DMS153 treated with DMSO at 0.1 percent for 48 hours (cell line): ENCODE data around the gene UBAP2.

Source experiments
- DNase-seq: peaks from one replicate; lab custom pipeline; 2025; ENCODE audit not compliant: unreplicated experiment; lab: John Stamatoyannopoulos, UW

Gene UBAP2

DNA sequence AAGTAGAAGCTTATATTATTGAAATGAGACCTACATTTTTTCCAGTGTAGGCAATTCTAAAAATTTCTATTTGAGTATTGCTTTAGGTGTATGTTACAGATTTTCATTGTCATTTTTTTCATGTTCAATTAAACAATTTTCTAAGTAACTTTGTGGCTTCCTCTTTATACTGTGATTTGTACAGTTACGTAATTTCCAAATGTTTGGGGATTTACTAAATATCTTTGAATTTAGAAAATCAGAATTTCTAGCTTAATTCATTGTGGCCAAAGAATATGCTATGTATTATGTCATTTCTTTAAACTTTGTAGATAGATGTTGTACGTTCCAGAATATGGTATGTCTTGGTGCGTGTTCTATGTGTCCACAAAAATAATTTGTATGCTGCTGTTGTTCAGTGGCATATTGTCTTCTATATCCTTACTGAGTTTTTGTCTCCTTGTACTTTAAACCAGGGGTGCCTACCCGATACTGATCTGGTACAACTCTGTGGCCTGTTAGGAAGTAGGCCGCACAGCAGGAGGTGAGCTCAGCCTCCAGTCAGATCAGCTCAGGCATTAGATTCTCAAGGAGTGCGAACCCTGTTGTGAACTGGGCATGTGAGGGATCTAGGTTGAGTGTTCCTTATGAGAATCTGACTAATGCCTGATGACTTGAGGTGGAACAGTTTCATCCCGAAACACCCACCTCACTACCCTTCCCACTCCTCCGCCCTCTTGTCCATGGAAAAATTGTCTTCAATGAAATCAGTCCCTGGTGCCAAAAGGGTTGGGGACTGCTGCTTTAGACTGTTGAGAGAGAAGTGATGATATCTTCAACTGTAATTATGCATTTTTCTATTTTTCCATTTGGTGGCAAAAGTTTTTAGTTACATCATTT, 168.2 kb downstream of the UBAP2 start:
- DNase-seq, result no peak

DNA sequence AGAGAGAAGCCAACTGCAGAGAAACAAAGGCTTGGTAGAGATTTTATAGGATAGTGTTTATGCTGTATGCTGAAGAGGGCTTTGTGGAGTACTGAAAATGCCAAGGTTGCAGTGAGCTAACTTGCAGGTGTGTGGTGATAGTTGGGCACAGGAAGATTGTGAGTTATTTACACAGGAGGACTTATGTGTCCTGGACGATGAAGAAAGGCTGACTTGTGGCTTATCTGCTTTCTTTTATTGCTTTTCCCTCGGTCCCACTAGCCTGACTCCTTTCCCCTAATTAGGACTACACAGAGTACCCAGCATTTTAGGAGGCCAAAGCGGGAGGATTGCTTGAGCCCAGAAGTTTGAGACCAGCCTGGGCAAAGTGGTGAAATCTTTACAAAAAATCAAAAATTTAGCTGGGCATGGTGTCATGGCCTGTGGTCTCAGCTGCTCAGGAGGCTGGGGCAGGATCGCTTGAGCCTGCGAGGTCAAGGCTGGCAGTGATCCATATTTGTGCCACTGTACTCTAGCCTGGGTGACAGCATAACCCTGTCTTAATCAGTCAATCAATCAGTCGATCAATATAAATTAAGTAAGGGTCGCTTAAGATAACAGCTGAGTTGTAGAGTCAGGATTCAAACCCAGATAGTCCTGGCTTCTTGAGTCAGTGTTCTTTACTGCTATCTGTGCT, 169.9 kb downstream of the UBAP2 start:
- no peak for DNase-seq

DNA sequence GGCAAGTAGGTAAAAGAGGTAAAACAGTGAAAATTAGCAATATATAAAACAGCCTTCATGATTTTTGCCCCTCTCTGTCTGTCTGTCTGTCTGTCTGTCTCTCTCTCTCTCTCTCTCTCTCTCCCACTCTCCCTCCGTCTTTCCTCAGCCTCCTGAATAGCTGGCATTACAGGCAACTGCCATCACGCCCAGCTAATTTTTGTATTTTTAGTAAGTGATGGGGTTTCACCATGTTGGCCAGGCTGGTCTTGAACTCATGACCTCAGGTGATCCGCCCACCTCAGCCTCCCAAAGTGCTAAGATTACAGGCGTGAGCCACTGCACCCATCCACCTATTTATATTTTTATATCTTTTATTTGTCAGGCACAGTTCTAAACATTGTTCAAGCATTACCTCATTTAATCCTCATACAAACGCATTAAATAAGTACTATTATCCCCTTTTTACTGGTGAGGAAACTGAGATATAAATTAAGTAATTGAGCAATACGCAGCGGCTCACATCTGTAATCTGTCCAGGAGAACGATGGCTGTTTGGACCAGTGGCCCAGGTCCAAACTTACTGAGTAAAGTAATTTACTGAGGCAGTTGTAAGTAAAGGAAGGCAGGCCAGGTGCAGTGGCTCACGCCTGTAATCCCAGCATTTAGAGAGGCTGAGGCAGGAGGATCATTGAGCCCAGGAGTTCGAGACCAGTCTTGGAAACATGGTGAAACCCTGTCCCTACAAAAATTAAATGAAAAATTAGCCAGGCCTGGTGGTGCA, 170.8 kb downstream of the UBAP2 start:
- no peak for DNase-seq
